Endodermal cell (in vitro differentiated cells): ENCODE measurements around the gene ST3GAL6. TPM values are rescaled to one million over a fixed set of nuclear protein-coding genes. Genes with fewer than 3 reads are reported as not detected.

Source experiments
- DNase-seq: peaks from one replicate; pipeline ENCODE4 v3.0.0-alpha.2; 2017
- H3K27ac ChIP-seq: 2 replicates; pipeline ENCODE4 v1.5.1; 2013; ENCODE audit warnings: mild to moderate bottlenecking, low read depth, low read length, moderate library complexity
- H3K27me3 ChIP-seq: 2 replicates; pipeline ENCODE4 v1.6.1; 2013; ENCODE audit warnings: mild to moderate bottlenecking, low read length, moderate library complexity; ENCODE audit not compliant: insufficient read depth, control insufficient read depth, poor library complexity, severe bottlenecking
- H3K36me3 ChIP-seq: 2 replicates; pipeline ENCODE4 v1.7.0; 2013; ENCODE audit warnings: mild to moderate bottlenecking, low read length, moderate library complexity; ENCODE audit not compliant: control insufficient read depth, insufficient read depth
- H3K4me1 ChIP-seq: one replicate; pipeline ENCODE4 v1.7.0; 2013; ENCODE audit warnings: low read length; ENCODE audit not compliant: control insufficient read depth, insufficient read depth
- H3K4me3 ChIP-seq: 2 replicates; pipeline ENCODE4 v1.5.1; 2013; ENCODE audit warnings: mild to moderate bottlenecking, low read length, moderate library complexity
- H3K9ac ChIP-seq: 2 replicates; pipeline ENCODE4 v1.6.1; 2013; ENCODE audit warnings: mild to moderate bottlenecking, low read length, moderate library complexity; ENCODE audit not compliant: poor library complexity, severe bottlenecking; ENCODE audit errors: extremely low read depth
- H3K9me3 ChIP-seq: 2 replicates; pipeline ENCODE4 v1.6.1; 2013; ENCODE audit warnings: mild to moderate bottlenecking, low read length, moderate library complexity; ENCODE audit not compliant: control insufficient read depth
- H3K27ac Mint-ChIP-seq: 2 replicates; pipeline ENCODE4 v1.8.0; 2020; ENCODE audit warnings: mixed read lengths
- H3K27me3 Mint-ChIP-seq: 2 replicates; pipeline ENCODE4 v1.8.0; 2021; ENCODE audit warnings: mild to moderate bottlenecking, mixed read lengths; ENCODE audit not compliant: insufficient read depth
- H3K36me3 Mint-ChIP-seq: 2 replicates; pipeline ENCODE4 v1.8.0; 2020; ENCODE audit warnings: low read depth, mixed read lengths
- H3K4me1 Mint-ChIP-seq: 2 replicates; pipeline ENCODE4 v1.8.0; 2020; ENCODE audit warnings: mixed read lengths
- H3K4me3 Mint-ChIP-seq: 2 replicates; pipeline ENCODE4 v1.8.0; 2020; ENCODE audit warnings: mild to moderate bottlenecking, moderate library complexity, mixed read lengths
- H3K9me3 Mint-ChIP-seq: 2 replicates; pipeline ENCODE4 v1.8.0; 2020; ENCODE audit warnings: mild to moderate bottlenecking, mixed read lengths
- WGBS, 2 experiments: methylation state at CpG; one replicate each; pipeline versions ENCODE4 v1.1.5 to v1.1.7; 2013; ENCODE audit warnings: missing lambda C conversion rate in 2 of 2, mixed read lengths in 1 of 2; ENCODE audit not compliant: insufficient coverage in 1 of 2, insufficient read length in 1 of 2; 5-methylcytosine and 5-hydroxymethylcytosine counted together
- total RNA-seq, 2 donors: library from RNA; stranded (reverse); fragmentation: NEBNext Ultra II Directional in 1 of 2; extraction: Animal tissue kit (Norgen Biotek cat#: 25700) in 1 of 2; gene quantifications; 2 replicates in 1 of 2; 3 replicates in 1 of 2; pipeline ENCODE4 v1.2.1, GENCODE V29; 2021
- TF ChIP-seq, protein P1 (sequence below): fragments of 200-600 bp; sonication (generic); conservative IDR thresholded peaks from 2 replicates; pipeline ENCODE4 v1.5.0; 2021; ENCODE audit warnings: antibody characterized with exemption, mild to moderate bottlenecking

The ST3GAL6 gene
- total RNA-seq, 2 donors from 2014 or later = 8.1 to 9.9 TPM

GRCh38 chr3:98718730-98719129, 44.4 kb upstream of the ST3GAL6 start:
- Histone ChIP-seq H3K27me3 (peaks cover 5% of the 10 kb centered on the region), H3K4me3 (no peak overlapping the region), H3K27ac (no peak overlapping the region), H3K4me1 (no peaks in the 10 kb centered on the region), H3K9ac (no peak overlapping the region), H3K9me3 (no peaks in the 10 kb centered on the region), H3K36me3 (no peaks in the 10 kb centered on the region)
- Mint-ChIP-seq H3K4me3 (no peak overlapping the region), H3K4me1 (peaks cover 8% of the 10 kb centered on the region), H3K36me3 (no peaks in the 10 kb centered on the region), H3K27ac (no peak overlapping the region), H3K9me3 (peaks cover under 1% of the 10 kb centered on the region), H3K27me3 (peaks cover 17% of the 10 kb centered on the region)
- TF ChIP-seq, protein P1, sequence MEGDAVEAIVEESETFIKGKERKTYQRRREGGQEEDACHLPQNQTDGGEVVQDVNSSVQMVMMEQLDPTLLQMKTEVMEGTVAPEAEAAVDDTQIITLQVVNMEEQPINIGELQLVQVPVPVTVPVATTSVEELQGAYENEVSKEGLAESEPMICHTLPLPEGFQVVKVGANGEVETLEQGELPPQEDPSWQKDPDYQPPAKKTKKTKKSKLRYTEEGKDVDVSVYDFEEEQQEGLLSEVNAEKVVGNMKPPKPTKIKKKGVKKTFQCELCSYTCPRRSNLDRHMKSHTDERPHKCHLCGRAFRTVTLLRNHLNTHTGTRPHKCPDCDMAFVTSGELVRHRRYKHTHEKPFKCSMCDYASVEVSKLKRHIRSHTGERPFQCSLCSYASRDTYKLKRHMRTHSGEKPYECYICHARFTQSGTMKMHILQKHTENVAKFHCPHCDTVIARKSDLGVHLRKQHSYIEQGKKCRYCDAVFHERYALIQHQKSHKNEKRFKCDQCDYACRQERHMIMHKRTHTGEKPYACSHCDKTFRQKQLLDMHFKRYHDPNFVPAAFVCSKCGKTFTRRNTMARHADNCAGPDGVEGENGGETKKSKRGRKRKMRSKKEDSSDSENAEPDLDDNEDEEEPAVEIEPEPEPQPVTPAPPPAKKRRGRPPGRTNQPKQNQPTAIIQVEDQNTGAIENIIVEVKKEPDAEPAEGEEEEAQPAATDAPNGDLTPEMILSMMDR = no peak
- WGBS, 2 experiments = 84 to 90% methylated on average over 1 of the region's 1 CpG
- DNase-seq = no peak

- Mint-ChIP-seq H3K27ac (no peak overlapping the region), H3K27me3 (peaks cover 29% of the 10 kb centered on the region), H3K36me3 (no peaks in the 10 kb centered on the region), H3K4me3 (no peak overlapping the region), H3K4me1 (peaks cover 9% of the 10 kb centered on the region), H3K9me3 (peaks cover 2% of the 10 kb centered on the region)
- 80% methylated on average over 1 of the region's 1 CpG; no CpG with 5 or more reads in 1 of the 2 experiments for WGBS, 2 experiments
- TF ChIP-seq, protein P1 = no peak
- Histone ChIP-seq H3K9ac (no peak overlapping the region), H3K27ac (no peak overlapping the region), H3K9me3 (no peaks in the 10 kb centered on the region), H3K36me3 (no peaks in the 10 kb centered on the region), H3K27me3 (peaks cover 11% of the 10 kb centered on the region), H3K4me1 (no peaks in the 10 kb centered on the region), H3K4me3 (no peak overlapping the region)
- DNase-seq = no peak
Observed at GRCh38 chr3:98721776-98722175, 41.4 kb upstream of the ST3GAL6 start.

DNA sequence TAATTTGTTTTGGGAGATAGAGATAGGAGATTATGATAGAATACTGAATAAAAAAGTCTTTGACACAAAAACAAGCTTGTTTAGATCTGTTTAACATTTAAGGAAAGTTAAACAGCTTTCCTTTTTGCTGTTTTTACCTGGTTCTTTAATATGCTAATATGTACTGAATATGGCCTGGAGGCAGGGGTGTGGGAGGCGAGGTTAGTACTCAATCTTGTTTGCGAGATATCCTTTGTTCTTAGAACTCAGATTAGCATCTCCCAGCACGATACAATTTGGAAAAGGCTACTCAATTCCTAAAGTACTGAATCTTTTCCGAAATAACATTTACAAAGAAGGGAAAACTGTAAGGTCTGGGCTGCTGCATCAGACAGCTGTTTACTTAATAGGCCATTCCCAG, 40.8 kb upstream of the ST3GAL6 start:
- Histone ChIP-seq H3K36me3 (no peaks in the 10 kb centered on the region), H3K27me3 (peaks cover 11% of the 10 kb centered on the region), H3K4me3 (no peak overlapping the region), H3K27ac (no peak overlapping the region), H3K9me3 (no peaks in the 10 kb centered on the region), H3K9ac (no peak overlapping the region), H3K4me1 (no peaks in the 10 kb centered on the region)
- Mint-ChIP-seq H3K27ac (no peak overlapping the region), H3K9me3 (peaks cover 2% of the 10 kb centered on the region), H3K36me3 (no peaks in the 10 kb centered on the region), H3K27me3 (peaks cover 30% of the 10 kb centered on the region), H3K4me3 (no peak overlapping the region), H3K4me1 (peaks cover 9% of the 10 kb centered on the region)
- WGBS, 2 experiments = 16% methylated on average over 4 of the region's 4 CpGs; no CpG with 5 or more reads in 1 of the 2 experiments
- DNase-seq = peak; percentile 54
- TF ChIP-seq, protein P1 = no peak
